SK-N-SH (cell line): ENCODE measurements around the gene SLC7A8. TPM values are rescaled to one million over a fixed set of nuclear protein-coding genes. Genes with fewer than 3 reads are reported as not detected.

Experiments used
- CTCF ChIA-PET: fragments of 300-600, 350-600 bp; formaldehyde crosslinking; extraction: SDS; loops from one replicate; lab custom pipeline; 2021; lab: Yijun Ruan, JAX
- POLR2A ChIA-PET: fragments of 350-600 bp; sonication (Branson Sonifier 250); formaldehyde crosslinking; extraction: SDS; loops from one replicate; lab custom pipeline; 2020; ENCODE audit warnings: antibody characterized with exemption, inconsistent platforms; lab: Yijun Ruan, JAX
- DNase-seq: peaks from one replicate; pipeline ENCODE4 v3.0.0; 2012
- H2AFZ ChIP-seq: fragments of 200-600 bp; sonication (generic); 2 replicates; pipeline ENCODE4 v1.8.1; 2016; ENCODE audit warnings: antibody characterized with exemption, mild to moderate bottlenecking, low read depth
- H3F3A ChIP-seq: fragments of 200-600 bp; sonication (generic); replicated peaks from 2 replicates; pipeline ENCODE3; 2016; ENCODE audit warnings: antibody characterized with exemption, mild to moderate bottlenecking; ENCODE audit not compliant: insufficient read depth
- H3K27ac ChIP-seq, 2 experiments: fragments of 200-500 bp in 1 of 2; fragments of 200-600 bp in 1 of 2; sonication (Bioruptor generic) in 1 of 2; sonication (generic), shearing (Covaris generic) in 1 of 2; 2 replicates each; pipeline versions ENCODE4 v1.5.1 to v1.6.1; 2014 to 2016; ENCODE audit warnings: low read depth in 2 of 2, inconsistent platforms in 1 of 2, low read length in 1 of 2, mild to moderate bottlenecking in 1 of 2, mixed read lengths in 1 of 2
- H3K27me3 ChIP-seq: fragments of 200-600 bp; sonication (generic), shearing (Covaris generic); 2 replicates; pipeline ENCODE4 v1.6.1; 2016; ENCODE audit warnings: mixed run types; ENCODE audit not compliant: insufficient read depth
- H3K36me3 ChIP-seq, 2 experiments: fragments of 200-500 bp in 1 of 2; fragments of 200-600 bp in 1 of 2; sonication (Bioruptor generic) in 1 of 2; sonication (generic) in 1 of 2; replicated peaks in 1 of 2; 2 replicates each; pipeline versions ENCODE3 to v1.5.1; 2014 to 2016; ENCODE audit warnings: low read length in 1 of 2, mild to moderate bottlenecking in 1 of 2; ENCODE audit not compliant: insufficient read depth in 2 of 2, control insufficient read depth in 1 of 2
- H3K4me1 ChIP-seq, 2 experiments: fragments of 200-500 bp in 1 of 2; fragments of 200-600 bp in 1 of 2; sonication (Bioruptor generic) in 1 of 2; sonication (generic), shearing (Covaris generic) in 1 of 2; 2 replicates each; pipeline versions ENCODE4 v1.5.1 to v1.6.1; 2014 to 2016; ENCODE audit warnings: low read depth in 1 of 2, low read length in 1 of 2, mixed run types in 1 of 2; ENCODE audit not compliant: insufficient read depth in 2 of 2, control insufficient read depth in 1 of 2
- H3K4me2 ChIP-seq: fragments of 200-600 bp; sonication (generic), shearing (Covaris generic); 2 replicates; pipeline ENCODE4 v1.6.1; 2017; ENCODE audit warnings: mixed run types
- H3K4me3 ChIP-seq, 2 experiments: fragments of 200-500 bp in 1 of 2; fragments of 200-600 bp in 1 of 2; sonication (Bioruptor generic) in 1 of 2; sonication (generic), shearing (Covaris generic) in 1 of 2; 2 replicates each; pipeline versions ENCODE4 v1.5.1 to v1.8.1; 2014 to 2016; ENCODE audit warnings: low read depth in 2 of 2, inconsistent platforms in 1 of 2, low read length in 1 of 2, mild to moderate bottlenecking in 1 of 2, mixed read lengths in 1 of 2, moderate library complexity in 1 of 2
- H3K79me2 ChIP-seq: fragments of 200-600 bp; sonication (generic); 2 replicates; pipeline ENCODE4 v1.8.1; 2017; ENCODE audit warnings: mild to moderate bottlenecking; ENCODE audit not compliant: insufficient read depth
- H3K9ac ChIP-seq: fragments of 200-600 bp; sonication (generic); 2 replicates; pipeline ENCODE4 v1.6.1; 2017; ENCODE audit warnings: mixed run types
- H3K9me2 ChIP-seq: fragments of 200-600 bp; sonication (generic); 2 replicates; pipeline ENCODE4 v1.6.1; 2017; ENCODE audit warnings: mixed run types
- H3K9me3 ChIP-seq: fragments of 200-600 bp; sonication (generic); 2 replicates; pipeline ENCODE4 v1.6.1; 2017; ENCODE audit warnings: mixed run types, mild to moderate bottlenecking, moderate library complexity
- H4K20me1 ChIP-seq: fragments of 200-600 bp; sonication (generic); 2 replicates; pipeline ENCODE4 v1.6.1; 2017; ENCODE audit warnings: mild to moderate bottlenecking, mixed run types; ENCODE audit not compliant: insufficient read depth
- CHD2 ChIP-seq: fragments of 150-350 bp; IDR thresholded peaks from 2 replicates; pipeline ENCODE4 v1.6.1; 2018; ENCODE audit warnings: low read length; ENCODE audit not compliant: partially characterized antibody
- ELF1 ChIP-seq: IDR thresholded peaks from 2 replicates; pipeline ENCODE4 v1.4.0; 2012
- EP300 ChIP-seq, 2 experiments: IDR thresholded peaks; 2 replicates each; pipeline versions ENCODE4 v1.4.0 to v1.6.1; 2012; ENCODE audit warnings: borderline replicate concordance in 1 of 2, low read depth in 1 of 2, low read length in 1 of 2
- EZH2phosphoT487 ChIP-seq: fragments of 200-600 bp; sonication (generic); IDR thresholded peaks from 2 replicates; pipeline ENCODE4 v1.6.1; 2017; ENCODE audit warnings: low read depth, mixed run types, mild to moderate bottlenecking, antibody characterized with exemption, moderate library complexity, borderline replicate concordance
- FOSL2 ChIP-seq: IDR thresholded peaks from 2 replicates; pipeline ENCODE4 v1.4.0; 2012; ENCODE audit warnings: low read depth, mild to moderate bottlenecking, moderate library complexity, borderline replicate concordance
- FOXM1 ChIP-seq: IDR thresholded peaks from 2 replicates; pipeline ENCODE4 v1.4.0; 2012; ENCODE audit warnings: low read depth, mild to moderate bottlenecking
- GABPA ChIP-seq: IDR thresholded peaks from 2 replicates; pipeline ENCODE4 v1.4.0; 2012; ENCODE audit warnings: low read depth, mild to moderate bottlenecking
- JUND ChIP-seq: IDR thresholded peaks from 2 replicates; pipeline ENCODE4 v1.4.0; 2012
- NFIC ChIP-seq: IDR thresholded peaks from 2 replicates; pipeline ENCODE4 v1.4.0; 2012; ENCODE audit warnings: borderline replicate concordance
- NRF1 ChIP-seq: IDR thresholded peaks from 2 replicates; pipeline ENCODE4 v1.6.1; 2012; ENCODE audit warnings: low read depth, mild to moderate bottlenecking, low read length
- POLR2AphosphoS5 ChIP-seq: IDR thresholded peaks from 2 replicates; pipeline ENCODE4 v1.6.1; 2012; ENCODE audit warnings: low read depth, low read length
- RAD21 ChIP-seq: IDR thresholded peaks from 2 replicates; pipeline ENCODE4 v1.6.1; 2012; ENCODE audit warnings: mild to moderate bottlenecking, low read length
- RCOR1 ChIP-seq: fragments of 150-350 bp; IDR thresholded peaks from 2 replicates; pipeline ENCODE4 v1.6.1; 2017; ENCODE audit warnings: antibody characterized with exemption, low read length
- RFX5 ChIP-seq: IDR thresholded peaks from 2 replicates; pipeline ENCODE4 v1.6.1; 2012; ENCODE audit warnings: mild to moderate bottlenecking, improper control_type of control experiment, low read length
- RXRA ChIP-seq: IDR thresholded peaks from 2 replicates; pipeline ENCODE4 v1.4.0; 2012; ENCODE audit warnings: low read depth, mild to moderate bottlenecking, borderline replicate concordance
- SIN3A ChIP-seq: IDR thresholded peaks from 2 replicates; pipeline ENCODE4 v1.6.1; 2012; ENCODE audit warnings: low read depth, mild to moderate bottlenecking, low read length, moderate library complexity, borderline replicate concordance
- SMC3 ChIP-seq: IDR thresholded peaks from 2 replicates; pipeline ENCODE4 v1.6.1; 2012; ENCODE audit warnings: low read depth, low read length, improper control_type of control experiment
- TAF1 ChIP-seq: IDR thresholded peaks from 2 replicates; pipeline ENCODE4 v1.6.1; 2012; ENCODE audit warnings: low read depth, mild to moderate bottlenecking, low read length, moderate library complexity, borderline replicate concordance
- TCF12 ChIP-seq: IDR thresholded peaks from 2 replicates; pipeline ENCODE4 v1.4.0; 2012
- YY1 ChIP-seq: IDR thresholded peaks from 2 replicates; pipeline ENCODE4 v1.4.0; 2012; ENCODE audit warnings: low read depth, mild to moderate bottlenecking
- WGBS: methylation state at CpG from one replicate; pipeline ENCODE4 v1.1.6; 2017; ENCODE audit warnings: low lambda C conversion rate; 5-methylcytosine and 5-hydroxymethylcytosine counted together
- polyA plus RNA-seq, 3 experiments: library from polyadenylated mRNA; depleted of rRNA; stranded (reverse); fragments of >200 nt; gene quantifications; 2 replicates each; pipeline ENCODE4 v1.2.3, GENCODE V29; 2012
- TF ChIP-seq, protein P1 (sequence below): fragments of 150-350 bp; IDR thresholded peaks from 2 replicates; pipeline ENCODE4 v1.6.1; 2017; ENCODE audit warnings: antibody characterized with exemption, low read length, low read depth, borderline replicate concordance
- TF ChIP-seq, protein P2 (sequence below): fragments of 200-600 bp; sonication (generic); IDR thresholded peaks from 2 replicates; pipeline ENCODE4 v1.6.1; 2017; ENCODE audit warnings: antibody characterized with exemption, mild to moderate bottlenecking, moderate library complexity
- TF ChIP-seq, protein P3 (sequence below): IDR thresholded peaks from 2 replicates; pipeline ENCODE4 v1.4.0; 2012; ENCODE audit warnings: low read depth, borderline replicate concordance
- TF ChIP-seq, protein P4 (sequence below): IDR thresholded peaks from 2 replicates; pipeline ENCODE4 v1.6.1; 2012; ENCODE audit warnings: mild to moderate bottlenecking, low read depth, low read length, moderate library complexity
- TF ChIP-seq, protein P5 (sequence below): IDR thresholded peaks from 2 replicates; pipeline ENCODE4 v1.4.0; 2012; ENCODE audit warnings: low read depth

The SLC7A8 gene
- polyA plus RNA-seq, 1 of the 3 experiments (the other 2 are of a cell fraction) = 1.4 TPM

DNA sequence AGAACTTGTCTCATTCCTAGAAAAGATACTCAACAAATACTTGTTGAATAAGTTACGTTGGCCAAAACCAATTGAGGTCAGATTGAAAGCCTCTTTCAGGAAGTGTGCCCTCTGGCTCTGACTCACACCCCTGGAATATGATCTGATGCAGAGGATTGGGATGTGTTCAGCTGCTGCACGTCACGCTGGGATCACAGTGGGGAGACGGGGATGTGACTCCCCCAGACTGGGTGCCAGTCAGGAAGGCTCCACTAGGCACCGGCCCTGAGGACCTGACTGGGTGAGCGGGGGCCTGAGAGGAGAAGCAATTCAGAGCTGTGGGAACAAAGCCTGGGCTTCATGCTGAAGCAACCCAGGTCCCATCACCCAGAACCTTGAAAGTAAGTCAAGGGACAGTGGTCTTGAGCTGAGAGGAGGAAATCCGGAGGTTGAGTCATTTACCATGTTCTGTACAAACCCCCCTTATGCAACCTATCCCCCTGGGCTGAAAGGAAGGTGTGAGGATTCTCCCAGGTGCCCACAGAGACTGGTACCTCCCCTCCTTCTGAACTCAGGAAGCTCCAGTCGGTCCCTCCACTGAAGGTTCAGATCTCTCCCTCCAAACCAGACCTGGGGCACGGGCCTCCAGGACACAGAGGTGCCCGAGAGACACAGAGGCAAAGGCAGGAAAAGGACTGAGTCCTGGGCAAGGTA, 68.3 kb downstream of the SLC7A8 start:
- Histone ChIP-seq H3K4me3 (no peak overlapping the region), H3K9ac (peak overlapping the region; percentile 45), H3K27me3 (peaks cover 9% of the 10 kb centered on the region; the same call in 1 of the 2 replicates), H3K9me2 (no peaks in the 10 kb centered on the region), H3K27ac (peak overlapping the region in 1 of 2 experiments; percentile 80; a peak in 2 of 4 replicates), H3K4me1 (peaks cover 0 to 14% of the 10 kb centered on the region in 2 experiments; a peak in 3 of 4 replicates), H3F3A (peaks cover 3% of the 10 kb centered on the region), H3K79me2 (no peaks in the 10 kb centered on the region), H3K9me3 (no peaks in the 10 kb centered on the region), H3K4me2 (peak overlapping the region; percentile 74), H3K36me3 (no peaks in the 10 kb centered on the region), H4K20me1 (no peaks in the 10 kb centered on the region), H2AFZ (peak overlapping the region; percentile 50)
- WGBS = 15% methylated on average over 9 of the region's 10 CpGs
- CTCF ChIA-PET = interaction anchor here (0.5 to 19.7 kb wide), 3 partner anchors 9 to 120 kb away, joined by 4 to 495 read pairs (median 4); partner anchors contain the start of gene SLC7A8
- POLR2A ChIA-PET = no interaction called here
- DNase-seq = peak; percentile 43
- TF ChIP-seq GABPA (no peak), TAF1 (no peak), FOXM1 (no peak), YY1 (no peak), RAD21 (no peak), SMC3 (no peak), RFX5 (no peak), NFIC (0 out of 2 replicates have a peak, but pooled peaks have one; percentile 26), RCOR1 (no peak), NRF1 (no peak), EZH2phosphoT487 (no peak), SIN3A (no peak), RXRA (peak; percentile 41; the same call in 1 of the 2 replicates), JUND (peak; percentile 83), POLR2AphosphoS5 (no peak; the same call in 1 of the 2 replicates), FOSL2 (peak; percentile 86; the same call in 1 of the 2 replicates), CHD2 (no peak), TCF12 (peak; percentile 64), EP300 (IDR thresholded peaks at IDR 0.05; ENCODE audit: borderline replicate concordance in 1 of 2, low read depth in 1 of 2, low read length in 1 of 2) (no peak), ELF1 (peak; percentile 58)
- TF ChIP-seq, protein P1, sequence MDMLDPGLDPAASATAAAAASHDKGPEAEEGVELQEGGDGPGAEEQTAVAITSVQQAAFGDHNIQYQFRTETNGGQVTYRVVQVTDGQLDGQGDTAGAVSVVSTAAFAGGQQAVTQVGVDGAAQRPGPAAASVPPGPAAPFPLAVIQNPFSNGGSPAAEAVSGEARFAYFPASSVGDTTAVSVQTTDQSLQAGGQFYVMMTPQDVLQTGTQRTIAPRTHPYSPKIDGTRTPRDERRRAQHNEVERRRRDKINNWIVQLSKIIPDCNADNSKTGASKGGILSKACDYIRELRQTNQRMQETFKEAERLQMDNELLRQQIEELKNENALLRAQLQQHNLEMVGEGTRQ = no peak
- TF ChIP-seq, protein P2, sequence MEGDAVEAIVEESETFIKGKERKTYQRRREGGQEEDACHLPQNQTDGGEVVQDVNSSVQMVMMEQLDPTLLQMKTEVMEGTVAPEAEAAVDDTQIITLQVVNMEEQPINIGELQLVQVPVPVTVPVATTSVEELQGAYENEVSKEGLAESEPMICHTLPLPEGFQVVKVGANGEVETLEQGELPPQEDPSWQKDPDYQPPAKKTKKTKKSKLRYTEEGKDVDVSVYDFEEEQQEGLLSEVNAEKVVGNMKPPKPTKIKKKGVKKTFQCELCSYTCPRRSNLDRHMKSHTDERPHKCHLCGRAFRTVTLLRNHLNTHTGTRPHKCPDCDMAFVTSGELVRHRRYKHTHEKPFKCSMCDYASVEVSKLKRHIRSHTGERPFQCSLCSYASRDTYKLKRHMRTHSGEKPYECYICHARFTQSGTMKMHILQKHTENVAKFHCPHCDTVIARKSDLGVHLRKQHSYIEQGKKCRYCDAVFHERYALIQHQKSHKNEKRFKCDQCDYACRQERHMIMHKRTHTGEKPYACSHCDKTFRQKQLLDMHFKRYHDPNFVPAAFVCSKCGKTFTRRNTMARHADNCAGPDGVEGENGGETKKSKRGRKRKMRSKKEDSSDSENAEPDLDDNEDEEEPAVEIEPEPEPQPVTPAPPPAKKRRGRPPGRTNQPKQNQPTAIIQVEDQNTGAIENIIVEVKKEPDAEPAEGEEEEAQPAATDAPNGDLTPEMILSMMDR = no peak
- TF ChIP-seq, protein P3, sequence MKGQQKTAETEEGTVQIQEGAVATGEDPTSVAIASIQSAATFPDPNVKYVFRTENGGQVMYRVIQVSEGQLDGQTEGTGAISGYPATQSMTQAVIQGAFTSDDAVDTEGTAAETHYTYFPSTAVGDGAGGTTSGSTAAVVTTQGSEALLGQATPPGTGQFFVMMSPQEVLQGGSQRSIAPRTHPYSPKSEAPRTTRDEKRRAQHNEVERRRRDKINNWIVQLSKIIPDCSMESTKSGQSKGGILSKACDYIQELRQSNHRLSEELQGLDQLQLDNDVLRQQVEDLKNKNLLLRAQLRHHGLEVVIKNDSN = no peak
- TF ChIP-seq, protein P4, sequence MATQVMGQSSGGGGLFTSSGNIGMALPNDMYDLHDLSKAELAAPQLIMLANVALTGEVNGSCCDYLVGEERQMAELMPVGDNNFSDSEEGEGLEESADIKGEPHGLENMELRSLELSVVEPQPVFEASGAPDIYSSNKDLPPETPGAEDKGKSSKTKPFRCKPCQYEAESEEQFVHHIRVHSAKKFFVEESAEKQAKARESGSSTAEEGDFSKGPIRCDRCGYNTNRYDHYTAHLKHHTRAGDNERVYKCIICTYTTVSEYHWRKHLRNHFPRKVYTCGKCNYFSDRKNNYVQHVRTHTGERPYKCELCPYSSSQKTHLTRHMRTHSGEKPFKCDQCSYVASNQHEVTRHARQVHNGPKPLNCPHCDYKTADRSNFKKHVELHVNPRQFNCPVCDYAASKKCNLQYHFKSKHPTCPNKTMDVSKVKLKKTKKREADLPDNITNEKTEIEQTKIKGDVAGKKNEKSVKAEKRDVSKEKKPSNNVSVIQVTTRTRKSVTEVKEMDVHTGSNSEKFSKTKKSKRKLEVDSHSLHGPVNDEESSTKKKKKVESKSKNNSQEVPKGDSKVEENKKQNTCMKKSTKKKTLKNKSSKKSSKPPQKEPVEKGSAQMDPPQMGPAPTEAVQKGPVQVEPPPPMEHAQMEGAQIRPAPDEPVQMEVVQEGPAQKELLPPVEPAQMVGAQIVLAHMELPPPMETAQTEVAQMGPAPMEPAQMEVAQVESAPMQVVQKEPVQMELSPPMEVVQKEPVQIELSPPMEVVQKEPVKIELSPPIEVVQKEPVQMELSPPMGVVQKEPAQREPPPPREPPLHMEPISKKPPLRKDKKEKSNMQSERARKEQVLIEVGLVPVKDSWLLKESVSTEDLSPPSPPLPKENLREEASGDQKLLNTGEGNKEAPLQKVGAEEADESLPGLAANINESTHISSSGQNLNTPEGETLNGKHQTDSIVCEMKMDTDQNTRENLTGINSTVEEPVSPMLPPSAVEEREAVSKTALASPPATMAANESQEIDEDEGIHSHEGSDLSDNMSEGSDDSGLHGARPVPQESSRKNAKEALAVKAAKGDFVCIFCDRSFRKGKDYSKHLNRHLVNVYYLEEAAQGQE = 0 out of 2 replicates have a peak, but pooled peaks have one; percentile 25
- TF ChIP-seq, protein P5, sequence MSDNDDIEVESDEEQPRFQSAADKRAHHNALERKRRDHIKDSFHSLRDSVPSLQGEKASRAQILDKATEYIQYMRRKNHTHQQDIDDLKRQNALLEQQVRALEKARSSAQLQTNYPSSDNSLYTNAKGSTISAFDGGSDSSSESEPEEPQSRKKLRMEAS = 0 out of 2 replicates have a peak, but pooled peaks have one; percentile 41
